Measurements from ENCODE around the gene ZDHHC5.

DNA sequence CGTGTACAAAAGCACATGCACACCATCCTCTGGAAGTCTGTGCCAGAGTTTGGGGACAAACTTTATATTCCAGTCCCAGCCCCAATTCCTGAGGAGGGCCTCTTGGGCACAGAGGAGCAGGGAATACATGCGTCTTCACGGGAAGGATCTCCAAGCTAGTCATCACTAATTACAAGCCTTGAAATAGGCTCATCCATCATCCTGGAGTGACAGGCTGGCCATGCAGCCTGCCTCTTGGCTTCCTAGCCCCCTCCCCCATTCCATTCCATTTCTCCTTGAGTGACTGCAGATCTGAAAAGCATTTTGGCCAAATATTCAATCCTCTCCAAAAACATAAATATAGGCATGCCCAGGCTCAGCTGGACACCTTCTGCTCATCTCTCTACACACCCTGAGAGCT, 45.7 kb upstream of the ZDHHC5 start:
- TF ChIP-seq POLR2A (IDR thresholded peaks at IDR 0.05): no peak
- TF ChIP-seq, protein P1, sequence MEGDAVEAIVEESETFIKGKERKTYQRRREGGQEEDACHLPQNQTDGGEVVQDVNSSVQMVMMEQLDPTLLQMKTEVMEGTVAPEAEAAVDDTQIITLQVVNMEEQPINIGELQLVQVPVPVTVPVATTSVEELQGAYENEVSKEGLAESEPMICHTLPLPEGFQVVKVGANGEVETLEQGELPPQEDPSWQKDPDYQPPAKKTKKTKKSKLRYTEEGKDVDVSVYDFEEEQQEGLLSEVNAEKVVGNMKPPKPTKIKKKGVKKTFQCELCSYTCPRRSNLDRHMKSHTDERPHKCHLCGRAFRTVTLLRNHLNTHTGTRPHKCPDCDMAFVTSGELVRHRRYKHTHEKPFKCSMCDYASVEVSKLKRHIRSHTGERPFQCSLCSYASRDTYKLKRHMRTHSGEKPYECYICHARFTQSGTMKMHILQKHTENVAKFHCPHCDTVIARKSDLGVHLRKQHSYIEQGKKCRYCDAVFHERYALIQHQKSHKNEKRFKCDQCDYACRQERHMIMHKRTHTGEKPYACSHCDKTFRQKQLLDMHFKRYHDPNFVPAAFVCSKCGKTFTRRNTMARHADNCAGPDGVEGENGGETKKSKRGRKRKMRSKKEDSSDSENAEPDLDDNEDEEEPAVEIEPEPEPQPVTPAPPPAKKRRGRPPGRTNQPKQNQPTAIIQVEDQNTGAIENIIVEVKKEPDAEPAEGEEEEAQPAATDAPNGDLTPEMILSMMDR (IDR thresholded peaks at IDR 0.05): no peak

Measured in Peyer's patch (tissue), 4 donors.